ENCODE results near the gene CHST3. TPM values are rescaled to one million over a fixed set of nuclear protein-coding genes. Genes with fewer than 3 reads are reported as not detected.

CHST3 gene
- total RNA-seq, 4 donors from 2014 or later = 24.1 to 43.0 (median 38.7) TPM

- Histone ChIP-seq H3K36me3 (peaks cover 0 to 9% (median 0%) of the 10 kb centered on the region in 4 donors), H3K4me3 (no peak overlapping the region), H3K27me3 (no peaks in the 10 kb centered on the region), H3K27ac (replicated peaks in 1 of 4) (peak overlapping the region; percentile 82 to 88 (median 84)), H3K4me1 (peaks cover 98 to 100% (median 98%) of the 10 kb centered on the region in 4 donors), H3K9me3 (no peaks in the 10 kb centered on the region)
- intact Hi-C loops (cut with DNase I) = no loop called here
- TF ChIP-seq POLR2AphosphoS5 (IDR thresholded peaks at IDR 0.05) (no peak), EP300 (IDR thresholded peaks at IDR 0.05) (no peak), CTCF (IDR thresholded peaks at IDR 0.05) (no peak), POLR2A (IDR thresholded peaks at IDR 0.05; ENCODE audit: low read depth) (no peak)
- WGBS = 86% methylated on average over 15 of the region's 15 CpGs
- DNase-seq (ENCODE audit: extremely low spot score) = no peak
Observed at GRCh38 chr10:71978988-71979691, 14.9 kb downstream of the CHST3 start.

- H3K36me3 ChIP-seq = peaks cover 0 to 9% (median 0%) of the 10 kb centered on the region in 4 donors
- 90% methylated on average over 5 of the region's 5 CpGs for WGBS
- no peaks in the 10 kb centered on the region for H3K9me3 ChIP-seq
- intact Hi-C loops (cut with DNase I) = no loop called here
- H3K27me3 ChIP-seq = no peaks in the 10 kb centered on the region
- peaks cover 98 to 100% (median 98%) of the 10 kb centered on the region in 4 donors for H3K4me1 ChIP-seq
- DNase-seq (ENCODE audit: extremely low spot score) = no peak
- TF ChIP-seq POLR2A (IDR thresholded peaks at IDR 0.05; ENCODE audit: low read depth) = no peak
- no peak for TF ChIP-seq EP300 (IDR thresholded peaks at IDR 0.05)
- no peak for TF ChIP-seq POLR2AphosphoS5 (IDR thresholded peaks at IDR 0.05)
- TF ChIP-seq CTCF (IDR thresholded peaks at IDR 0.05) = no peak
- no peak overlapping the region for H3K4me3 ChIP-seq
- peak overlapping the region; percentile 82 to 88 (median 84) for H3K27ac ChIP-seq (replicated peaks in 1 of 4)
Observed at GRCh38 chr10:71979692-71980062, 15.5 kb downstream of the CHST3 start.

GRCh38 chr10:71980181-71981014, 16.2 kb downstream of the CHST3 start:
- DNase-seq (ENCODE audit: extremely low spot score) = no peak
- peak overlapping the region; percentile 82 to 88 (median 84) for H3K27ac ChIP-seq (replicated peaks in 1 of 4)
- no peaks in the 10 kb centered on the region for H3K9me3 ChIP-seq
- TF ChIP-seq CTCF (IDR thresholded peaks at IDR 0.05) = no peak
- H3K4me3 ChIP-seq = peak overlapping the region in 1 of 4 donors; percentile 5
- intact Hi-C loops (cut with DNase I) = no loop called here
- WGBS = 53% methylated on average over 9 of the region's 10 CpGs
- peaks cover 98 to 100% (median 98%) of the 10 kb centered on the region in 4 donors for H3K4me1 ChIP-seq
- H3K27me3 ChIP-seq = no peaks in the 10 kb centered on the region
- H3K36me3 ChIP-seq = peaks cover 0 to 9% (median 0%) of the 10 kb centered on the region in 4 donors

GRCh38 chr10:71981015-71981875, 17.1 kb downstream of the CHST3 start:
- Histone ChIP-seq H3K4me1 (peaks cover 98 to 100% (median 98%) of the 10 kb centered on the region in 4 donors), H3K27me3 (no peaks in the 10 kb centered on the region), H3K4me3 (peak overlapping the region in 1 of 4 donors; percentile 5), H3K9me3 (no peaks in the 10 kb centered on the region), H3K27ac (replicated peaks in 1 of 4) (peak overlapping the region; percentile 82 to 88 (median 84)), H3K36me3 (peaks cover 0 to 9% (median 0%) of the 10 kb centered on the region in 4 donors)
- intact Hi-C loops (cut with DNase I) = no loop called here
- WGBS = 51% methylated on average over 11 of the region's 14 CpGs
- no peak for DNase-seq (ENCODE audit: extremely low spot score)
- TF ChIP-seq POLR2A (IDR thresholded peaks at IDR 0.05; ENCODE audit: low read depth) = no peak
- no peak for TF ChIP-seq EP300 (IDR thresholded peaks at IDR 0.05)
- no peak for TF ChIP-seq POLR2AphosphoS5 (IDR thresholded peaks at IDR 0.05)
